ENCODE measurements around the gene KRT86.

- no peak for TF ChIP-seq CTCF (conservative IDR thresholded peaks at IDR 0.05)
- TF ChIP-seq EZH2 (IDR thresholded peaks at IDR 0.05; ENCODE audit: low read depth) = no peak
Measured at GRCh38 chr12:52295663-52296062, 21.2 kb downstream of the KRT86 start.

All from PC-9 (cell line).